CD4-positive, alpha-beta T cell treated with Interleukin-17A for 4 hours (primary cell): Measurements from ENCODE around the gene PDZD8.
A peak's percentile ranks its signal among the peaks of the same experiment; 100 is the strongest.

Experiments used
- DNase-seq: peaks from one replicate; pipeline ENCODE4 v3.0.0-alpha.2; 2020; ENCODE audit warnings: mixed read lengths

The PDZD8 gene

DNA sequence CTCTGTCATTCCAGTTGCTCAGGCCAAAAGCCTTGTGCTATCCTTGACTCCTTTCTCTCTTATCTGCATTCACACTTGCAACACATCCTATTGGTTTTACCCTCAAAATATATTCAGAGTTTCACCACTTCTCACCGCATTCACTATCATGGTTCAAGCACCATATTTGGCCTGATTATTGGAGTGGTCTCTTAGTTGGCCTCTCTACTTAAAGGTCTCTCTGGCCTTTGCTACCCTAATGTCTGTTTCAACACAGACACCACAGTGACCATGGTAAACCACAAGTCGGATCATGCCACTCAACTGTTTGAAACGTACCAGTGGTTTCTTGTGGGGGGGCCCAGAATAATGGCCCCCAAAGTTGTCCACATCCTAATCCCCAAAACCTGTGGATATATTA is 15.2 kb upstream of the PDZD8 start:
- no peak for DNase-seq

DNA sequence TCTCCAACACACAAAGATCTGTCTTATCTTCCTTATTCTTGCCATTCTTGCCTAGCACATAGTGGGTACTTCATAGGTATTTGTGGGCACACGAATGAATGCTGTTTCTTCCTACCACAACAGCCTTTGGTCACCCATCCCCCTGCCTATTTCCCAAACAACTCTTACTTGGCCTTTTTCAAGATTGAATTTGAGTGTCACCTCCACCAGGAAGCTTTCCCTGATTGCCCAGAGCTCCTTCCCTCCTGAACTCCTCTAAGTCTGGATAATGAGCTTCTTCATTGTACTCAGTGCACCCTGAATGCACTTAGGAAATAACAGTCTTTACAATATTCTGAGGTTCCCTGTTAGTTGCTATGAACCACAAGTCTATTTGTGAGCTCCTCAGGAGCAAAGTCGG is 11.6 kb upstream of the PDZD8 start:
- no peak for DNase-seq

DNA sequence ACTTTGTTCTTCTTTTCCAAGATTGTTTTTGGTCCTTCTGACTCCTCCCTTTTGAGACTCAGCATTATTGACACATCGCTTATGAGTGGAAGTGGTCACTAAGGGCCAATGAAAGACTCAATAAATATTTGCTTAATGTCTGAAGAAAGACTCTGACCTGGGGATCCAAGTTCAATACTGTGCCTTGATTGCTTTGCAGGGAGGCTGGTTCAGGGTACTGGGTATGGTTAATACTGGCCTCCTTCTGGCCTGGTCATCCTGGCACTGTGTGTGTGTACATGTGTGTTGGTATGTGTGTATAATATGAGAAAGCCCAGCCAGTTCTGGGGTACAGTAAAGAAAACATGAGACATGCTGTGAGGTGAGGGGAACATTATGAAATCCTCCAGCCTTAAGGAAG is 7.6 kb upstream of the PDZD8 start:
- DNase-seq = no peak

DNA sequence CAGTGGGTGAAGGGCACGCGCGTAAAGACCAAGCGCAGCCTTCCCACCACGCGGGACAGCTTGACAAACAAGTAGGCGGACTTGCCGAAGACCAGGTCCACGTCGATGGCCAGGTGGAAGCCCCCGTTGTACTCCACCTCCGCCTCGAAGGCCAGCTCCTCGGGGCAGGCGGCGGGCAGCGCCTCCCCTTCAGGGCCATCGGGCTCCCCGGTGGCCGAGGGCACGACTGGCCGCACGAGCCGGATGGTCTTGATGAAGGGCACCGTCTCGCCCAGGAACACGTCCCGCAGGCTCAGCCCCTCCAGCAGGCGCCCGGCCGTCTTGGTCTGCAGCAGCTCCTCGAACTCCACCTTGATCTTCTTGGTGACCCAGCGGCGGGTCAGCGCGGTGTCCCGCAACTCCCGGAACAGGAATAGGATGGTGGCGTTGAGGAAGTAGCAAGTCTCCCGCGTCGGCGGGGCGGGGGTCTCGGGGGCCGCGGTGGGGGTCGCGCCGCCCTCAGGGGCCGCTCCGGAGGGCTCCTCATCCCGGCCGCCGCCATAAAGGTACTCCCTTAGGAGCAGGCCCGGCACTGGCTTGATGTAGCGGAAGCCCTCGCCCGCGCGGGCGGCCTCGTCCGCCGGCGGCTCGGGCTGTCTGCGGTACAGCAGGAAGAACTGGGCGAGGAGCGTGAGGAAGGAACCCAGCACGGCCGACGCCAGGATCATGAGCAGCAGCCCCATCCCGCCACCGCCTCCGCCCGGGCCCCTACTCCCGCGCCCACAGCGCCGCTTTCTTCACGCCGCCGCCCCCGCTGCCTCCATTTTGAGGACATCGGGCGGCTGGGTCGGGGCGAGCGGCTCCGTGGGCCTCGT is 507 bp downstream of the PDZD8 start:
- DNase-seq = peak; percentile 37

DNA sequence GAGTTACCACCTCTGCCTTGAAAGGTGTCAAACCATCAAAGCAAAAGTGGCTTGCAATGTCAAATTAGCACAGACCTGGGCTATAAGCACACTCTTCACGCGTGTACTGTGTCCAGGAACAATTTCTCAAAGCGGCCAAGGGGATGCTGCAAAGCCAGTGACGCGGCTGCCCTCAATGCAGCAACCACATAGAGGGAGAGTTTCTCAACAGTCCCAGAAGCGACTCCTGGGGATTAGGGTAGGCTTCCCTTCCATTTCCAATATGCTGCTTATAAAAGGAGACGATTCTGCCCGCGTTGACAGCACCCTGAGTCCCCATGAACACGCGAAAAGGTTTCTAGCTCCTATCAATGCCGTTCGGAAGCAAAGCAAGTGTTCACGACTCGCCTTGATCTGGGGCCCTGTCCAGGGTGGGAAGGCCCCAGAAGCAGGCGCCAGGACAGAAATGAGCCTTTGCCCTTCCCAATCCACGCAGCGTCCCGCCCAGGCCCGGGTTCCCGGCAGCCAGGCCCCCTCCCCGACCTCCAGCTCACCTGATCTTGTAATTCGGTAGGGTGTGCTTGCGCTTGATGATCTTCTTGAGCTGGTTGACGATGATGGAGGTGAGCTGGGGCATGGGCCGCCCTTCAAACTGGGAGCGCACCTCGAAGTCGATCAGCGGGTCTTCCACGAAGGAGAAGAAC is 1.3 kb downstream of the PDZD8 start:
- peak; percentile 44 for DNase-seq

DNA sequence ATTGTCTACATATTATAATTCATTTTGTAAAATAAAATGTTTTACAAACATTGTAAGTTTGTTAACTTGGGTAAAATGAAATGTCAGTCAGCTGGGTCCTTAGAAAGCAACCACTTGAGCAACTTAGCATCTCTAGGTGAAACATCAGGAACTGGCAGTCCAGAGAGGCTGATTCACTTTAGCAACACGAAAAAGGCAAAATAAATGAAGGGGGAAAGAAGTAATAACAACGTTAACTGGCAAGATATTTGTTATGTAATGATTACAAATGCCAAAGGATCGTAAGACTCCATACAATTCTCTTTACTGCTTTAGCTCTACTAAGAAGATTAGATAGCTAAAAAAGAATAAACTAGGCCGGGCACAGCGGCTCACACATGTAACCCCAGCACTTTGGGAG is 5.0 kb downstream of the PDZD8 start:
- no peak for DNase-seq

DNA sequence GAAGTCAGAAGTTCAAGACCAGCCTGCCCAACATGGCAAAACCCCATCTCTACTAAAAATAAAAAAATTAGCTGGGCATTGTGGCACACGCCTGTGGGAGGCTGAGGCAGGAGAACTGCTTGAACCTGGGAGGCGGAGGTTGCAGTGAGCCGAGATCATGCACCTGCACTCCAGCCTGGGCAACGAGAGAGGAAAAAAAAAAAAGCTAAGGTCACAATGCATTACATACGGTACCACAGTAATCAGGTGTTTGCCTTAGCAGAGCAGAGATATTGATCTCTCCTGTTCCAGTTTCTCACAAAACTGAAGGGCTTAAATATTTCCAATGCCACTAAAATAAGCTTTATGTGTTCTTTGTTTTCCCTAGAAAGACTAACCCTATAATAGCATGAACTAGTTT is 7.5 kb downstream of the PDZD8 start:
- DNase-seq = no peak

DNA sequence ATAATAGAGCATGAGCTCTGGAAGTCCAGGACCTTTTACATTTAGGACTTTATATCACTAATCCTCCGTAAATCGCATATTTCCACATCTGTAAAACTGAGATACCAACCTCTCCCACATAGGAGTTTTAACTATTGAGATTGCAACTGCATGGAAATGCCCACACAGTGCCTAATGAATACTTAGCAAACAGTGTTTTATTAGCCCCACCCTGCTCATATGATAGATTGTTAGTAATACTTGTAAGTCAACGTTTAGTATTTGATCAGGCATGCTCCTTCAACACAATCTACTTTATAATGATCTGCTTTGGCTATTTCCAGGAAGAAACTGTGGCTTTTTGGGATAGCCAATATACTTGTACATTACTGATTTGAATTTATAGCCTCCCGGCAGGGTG is 8.5 kb downstream of the PDZD8 start:
- no peak for DNase-seq

DNA sequence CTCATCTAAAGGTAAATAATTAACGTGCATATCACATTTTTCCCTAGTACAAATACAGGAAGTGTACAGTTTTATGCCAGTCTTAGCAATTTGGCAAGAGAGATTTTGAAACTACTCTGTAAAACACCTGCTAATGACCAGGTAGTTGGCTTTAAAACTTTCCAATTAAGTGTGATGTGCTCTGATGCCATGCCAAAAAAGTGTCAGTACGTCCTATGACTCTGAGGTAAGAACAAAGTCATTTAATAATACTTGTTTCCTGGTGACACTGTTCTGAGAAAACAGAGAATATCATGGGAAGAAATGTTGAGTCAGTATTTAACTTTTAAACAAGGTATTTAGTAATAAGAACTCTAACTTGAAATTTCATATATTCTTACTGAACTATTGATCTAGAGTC is 9.6 kb downstream of the PDZD8 start:
- DNase-seq = no peak

DNA sequence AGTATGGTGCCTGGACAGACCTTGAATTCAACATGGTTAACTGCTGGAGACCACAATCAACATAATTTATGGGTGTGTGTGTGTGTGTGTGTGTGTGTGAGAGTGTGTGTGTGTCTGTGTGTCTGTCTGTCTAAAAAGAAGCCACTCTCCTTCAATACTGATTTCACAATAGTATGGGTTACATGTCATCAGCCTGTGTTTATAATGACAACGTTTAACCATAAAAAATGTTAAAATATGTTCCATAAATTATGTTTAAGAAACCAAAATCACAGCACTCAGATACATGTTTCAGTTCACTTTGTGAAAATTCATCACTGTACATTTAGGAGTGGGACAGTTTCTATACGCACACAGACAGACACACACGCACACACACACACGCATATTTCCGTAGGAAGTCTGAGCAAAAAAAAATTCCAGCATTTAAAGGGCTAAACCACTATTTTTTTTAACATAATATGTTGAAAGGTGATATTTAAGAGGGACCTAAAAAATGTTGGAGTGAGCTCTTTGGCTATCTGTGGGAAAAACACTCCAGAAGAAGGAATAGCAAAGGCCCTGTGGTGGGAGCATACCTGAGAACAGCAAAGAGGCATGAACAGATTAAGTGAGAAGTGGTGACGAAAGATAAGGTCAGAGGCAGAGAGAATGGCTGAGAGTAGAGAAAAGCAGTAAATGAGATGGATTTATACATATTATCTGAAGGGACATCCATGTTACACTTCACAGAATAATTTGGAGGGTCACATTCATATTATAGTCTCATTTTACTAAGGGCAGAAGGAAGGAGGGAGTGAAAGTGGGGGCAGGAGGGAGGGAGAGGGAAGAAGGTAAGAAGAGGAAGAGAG is 10.9 kb downstream of the PDZD8 start:
- DNase-seq = no peak

DNA sequence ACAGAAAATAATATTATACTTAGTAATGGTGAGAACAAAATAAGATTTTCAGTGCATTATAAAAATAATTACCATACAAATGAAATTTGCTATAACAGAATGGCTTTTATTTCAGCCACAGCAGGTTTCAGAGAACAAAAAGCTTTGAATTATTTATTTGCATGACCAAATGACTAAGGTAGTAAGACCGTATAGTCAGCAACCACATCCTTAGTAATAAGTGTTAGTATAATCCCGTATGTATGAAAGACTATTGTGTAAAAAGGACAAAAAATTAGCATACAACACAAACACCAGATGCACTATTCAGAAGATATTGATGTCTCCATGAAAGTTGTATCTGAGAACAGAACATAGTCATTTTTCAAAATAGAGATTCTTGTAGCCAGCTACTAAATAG is 12.2 kb downstream of the PDZD8 start:
- no peak for DNase-seq

DNA sequence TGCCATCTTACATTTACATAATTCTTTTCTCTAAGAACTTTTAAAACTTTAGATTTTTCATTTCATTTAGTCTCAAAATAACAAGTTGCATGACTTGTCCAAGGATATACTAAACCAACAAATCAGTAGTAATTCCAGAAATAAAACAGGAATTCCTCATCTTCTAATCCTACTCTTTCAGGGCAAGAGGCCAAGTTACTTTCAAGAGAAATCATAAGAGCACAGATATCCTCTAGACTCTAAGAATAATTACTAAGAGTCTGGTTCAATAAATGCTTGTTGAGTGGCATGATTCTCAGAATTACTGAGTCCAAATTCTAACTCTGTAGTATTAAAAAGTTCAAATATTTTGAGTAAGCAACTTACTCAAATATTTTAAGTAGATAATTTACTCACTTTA is 12.9 kb downstream of the PDZD8 start:
- DNase-seq = no peak

DNA sequence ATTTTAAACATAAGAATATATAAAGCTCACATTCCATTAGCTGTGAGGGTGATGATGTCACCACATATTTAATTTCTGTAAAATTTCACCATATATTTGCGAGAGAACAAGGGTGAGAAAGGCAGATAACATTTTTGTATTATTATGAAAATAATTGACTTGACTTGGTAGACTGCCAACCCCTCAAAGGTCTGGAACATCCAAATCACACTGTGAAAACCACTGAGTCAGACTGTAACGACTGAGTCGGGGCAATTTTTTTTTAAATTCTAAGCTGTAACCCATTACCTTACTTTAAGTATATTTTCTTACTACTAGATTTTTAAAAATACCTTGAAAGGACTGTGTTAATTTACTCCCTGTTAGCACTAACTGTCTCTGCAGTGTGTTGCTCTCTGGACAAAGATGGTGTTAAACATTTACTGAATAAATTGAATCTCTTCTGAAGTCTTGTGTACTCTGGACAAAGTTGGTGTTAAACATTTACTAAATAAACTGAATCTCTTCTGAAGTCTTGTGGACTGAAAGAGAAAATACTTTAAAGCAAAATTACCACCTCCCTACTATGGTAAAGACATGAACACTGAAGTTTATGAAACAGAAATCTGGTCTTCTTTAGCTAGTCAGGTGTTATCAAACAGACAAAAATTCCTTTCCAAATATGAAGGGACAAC is 14.1 kb downstream of the PDZD8 start:
- DNase-seq = no peak

DNA sequence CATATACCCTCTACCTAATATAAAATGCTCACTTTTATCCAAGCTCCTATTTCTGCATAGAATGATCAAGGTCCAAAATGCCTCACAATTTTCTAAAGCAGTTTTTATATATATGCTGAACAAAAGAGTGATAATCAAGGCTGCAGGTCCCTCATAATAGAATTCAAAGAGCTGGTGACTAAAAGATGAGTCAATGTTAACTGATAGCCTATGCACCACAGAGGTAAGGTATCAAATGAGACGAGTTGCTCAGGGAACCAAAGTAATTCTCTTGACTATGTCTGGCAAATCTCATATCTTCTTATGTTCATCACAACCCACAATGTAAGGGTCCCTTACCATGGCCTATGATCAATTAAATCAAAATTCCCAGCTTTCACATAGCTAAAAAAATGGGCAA is 15.2 kb downstream of the PDZD8 start:
- no peak for DNase-seq

DNA sequence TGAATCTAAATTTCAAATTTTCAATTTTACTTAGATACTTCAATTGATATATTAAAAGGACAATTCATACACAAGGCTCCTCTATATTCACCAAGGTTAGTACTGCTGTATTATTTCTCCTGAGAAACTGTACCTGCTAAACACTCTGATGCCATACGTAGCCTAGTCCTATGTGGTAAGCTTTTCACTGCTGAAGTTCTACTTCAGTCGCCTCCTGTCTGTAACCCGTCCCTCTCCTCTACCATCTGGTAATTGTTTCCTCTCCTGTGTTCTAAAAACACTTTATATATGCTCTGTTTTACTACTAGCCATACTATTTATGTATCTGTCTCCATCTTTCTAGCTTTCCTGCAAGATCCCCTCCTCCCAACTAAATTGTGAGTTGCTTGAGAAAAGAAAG is 20.2 kb downstream of the PDZD8 start:
- no peak for DNase-seq

DNA sequence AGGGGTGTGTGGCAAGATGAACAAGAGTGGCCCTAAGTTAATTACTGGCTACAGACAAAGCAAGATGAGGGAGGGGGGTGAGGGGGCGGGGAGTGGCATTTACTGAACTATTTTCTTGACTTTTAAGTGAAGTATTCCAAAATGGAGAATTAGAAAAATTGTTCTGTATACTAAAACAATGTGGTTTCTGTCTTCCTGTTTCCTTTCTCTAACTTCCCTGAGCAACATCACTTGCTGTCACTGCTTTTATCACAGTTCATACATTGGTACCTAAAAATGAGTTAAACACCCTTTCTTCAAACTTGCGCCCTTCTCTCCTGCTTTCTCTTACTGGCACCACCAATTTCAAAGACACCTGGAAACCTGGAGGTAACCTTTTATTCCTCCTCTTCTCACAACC is 21.6 kb downstream of the PDZD8 start:
- no peak for DNase-seq

DNA sequence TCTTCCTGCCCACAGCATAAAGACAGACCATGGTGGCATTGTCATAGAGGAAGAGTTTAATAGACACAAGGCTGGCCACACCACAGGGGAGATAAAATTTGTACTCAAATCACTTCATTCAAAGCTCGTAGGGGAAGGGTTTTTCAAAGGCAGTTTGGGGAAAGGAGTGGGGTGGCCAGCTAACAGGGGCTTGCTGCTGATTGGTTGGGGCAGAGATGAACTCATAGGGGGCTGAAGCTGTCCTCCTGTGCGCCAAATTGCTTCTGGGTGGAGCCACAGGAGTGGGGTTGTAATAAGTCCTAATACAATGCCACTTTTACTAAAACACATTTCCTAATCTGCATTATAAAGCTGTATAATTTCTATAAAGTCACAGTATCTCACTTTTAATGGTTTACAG is 22.5 kb downstream of the PDZD8 start:
- no peak for DNase-seq

DNA sequence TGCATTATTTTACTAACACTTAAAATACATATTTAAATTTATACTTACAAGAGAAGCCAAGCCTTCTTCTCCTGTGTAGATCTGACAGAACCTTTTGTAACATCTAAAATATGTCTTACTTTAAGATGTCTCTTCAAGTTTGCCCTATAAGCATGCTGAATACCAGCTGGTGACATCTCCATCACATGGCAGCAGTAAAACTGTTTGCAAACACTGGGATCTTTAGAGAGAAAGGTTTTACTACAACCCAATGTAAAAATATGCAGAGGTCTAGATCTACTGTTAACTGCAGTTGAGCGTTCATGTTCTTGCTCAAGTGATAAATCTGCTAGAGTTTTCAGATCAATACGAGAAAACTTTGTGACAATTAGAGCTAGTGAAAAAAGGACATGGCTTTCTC is 23.2 kb downstream of the PDZD8 start:
- no peak for DNase-seq

DNA sequence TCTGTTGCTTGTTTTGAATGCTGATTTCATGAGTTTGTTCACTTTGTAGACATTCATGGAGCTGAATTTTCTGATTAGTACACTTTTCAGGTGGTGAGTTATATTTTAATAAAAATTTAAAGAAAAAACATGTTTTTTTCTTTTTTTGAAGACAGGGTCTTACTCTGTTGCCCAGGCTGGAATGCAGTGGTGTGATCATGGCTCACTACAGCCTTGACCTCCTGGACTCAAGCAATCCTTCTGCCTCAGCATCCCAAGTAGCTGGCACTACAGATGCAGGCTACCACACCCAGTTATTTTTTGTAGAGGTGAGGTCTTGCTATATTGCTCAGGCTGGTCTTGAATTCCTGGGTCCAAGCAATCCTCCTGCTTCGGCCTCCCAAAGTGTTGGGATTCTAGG is 23.7 kb downstream of the PDZD8 start:
- DNase-seq = no peak

DNA sequence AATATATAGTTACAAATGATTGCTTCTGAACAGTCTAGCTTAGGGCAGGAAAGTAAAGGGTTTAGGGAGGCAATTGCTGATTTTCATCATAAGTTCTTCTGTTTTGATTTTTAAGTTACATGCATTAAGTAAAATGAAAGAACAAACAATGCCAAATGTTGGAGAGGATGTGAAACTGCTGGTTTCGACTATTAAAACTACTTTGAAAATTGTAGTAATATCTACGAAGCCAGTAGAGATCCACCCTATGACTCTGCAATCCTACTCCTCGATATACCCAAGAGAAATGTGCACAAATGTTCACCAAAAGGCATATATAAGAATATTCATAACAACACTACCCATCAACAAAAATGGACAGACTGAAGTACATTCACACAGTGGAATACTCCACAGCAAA is 24.3 kb downstream of the PDZD8 start:
- DNase-seq = no peak

DNA sequence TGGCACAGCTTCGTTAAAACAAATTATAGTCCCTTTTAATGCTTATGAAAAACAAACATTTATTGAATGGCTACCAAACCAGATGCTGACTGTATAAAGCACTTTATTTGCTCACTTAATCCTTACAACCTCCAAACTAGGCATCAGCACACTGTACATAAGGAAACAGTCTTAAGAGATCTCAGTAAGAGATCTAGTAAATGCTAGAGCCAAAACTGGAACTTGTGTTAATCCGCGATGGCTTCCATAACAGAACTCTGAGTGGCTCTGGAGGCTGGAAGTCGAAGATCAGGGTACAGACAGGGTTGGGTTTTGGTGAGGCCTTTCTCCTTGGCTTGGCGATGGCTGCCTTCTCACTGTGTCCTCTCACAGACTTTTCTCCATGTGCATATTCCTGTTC is 27.0 kb downstream of the PDZD8 start:
- DNase-seq = no peak

DNA sequence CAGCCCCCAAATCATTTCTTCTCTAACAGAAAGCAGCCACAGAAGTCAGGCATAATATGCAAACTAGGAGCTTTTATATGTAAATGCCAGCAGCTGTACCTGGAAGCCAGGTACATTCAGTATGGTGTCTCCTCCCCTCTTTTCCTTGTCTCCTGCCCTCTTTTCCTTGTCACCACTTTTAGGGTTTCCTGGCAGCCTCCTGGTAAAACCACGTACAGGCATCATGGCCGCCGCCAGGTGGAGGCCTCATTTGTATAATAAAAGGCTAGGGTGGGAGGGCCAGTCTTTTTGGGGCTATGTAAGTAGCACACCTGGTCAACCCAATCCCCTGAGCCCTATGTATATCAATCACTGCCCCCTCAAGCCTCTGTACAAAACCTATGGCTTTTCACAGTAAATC is 28.7 kb downstream of the PDZD8 start:
- DNase-seq = no peak

DNA sequence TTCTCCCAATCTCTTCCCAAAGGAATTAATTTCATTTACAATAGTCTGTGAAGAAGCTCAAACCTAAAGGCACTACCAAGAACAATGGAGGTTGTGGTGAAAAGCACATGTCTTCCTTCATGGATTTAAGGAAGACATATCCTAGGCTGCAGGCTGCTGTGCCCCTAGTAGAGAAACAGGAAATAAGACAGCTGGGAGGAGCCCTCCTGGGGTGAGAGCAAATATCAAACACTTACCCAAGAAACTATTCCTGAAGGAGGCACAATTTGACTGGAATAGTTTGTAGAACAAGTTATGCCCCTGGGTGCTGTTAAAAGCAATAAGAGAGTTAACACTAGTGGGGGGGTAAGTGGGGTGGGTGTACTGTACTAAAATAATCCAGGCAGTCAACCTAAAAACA is 30.1 kb downstream of the PDZD8 start:
- DNase-seq = no peak
